Measurements from ENCODE around the gene GUCD1. TPM values are rescaled to one million over a fixed set of nuclear protein-coding genes. Genes with fewer than 3 reads are reported as not detected.
A peak's percentile ranks its signal among the peaks of the same experiment; 100 is the strongest.

GUCD1 gene
- total and polyA plus RNA-seq, 9 of the 15 experiments (the other 6 are each of a cell fraction or from before 2014, with no cell fraction given), result 31.5 to 67.8 (median 50.3) TPM

- TF ChIP-seq PRDM10 (IDR thresholded peaks at IDR 0.05; ENCODE audit: partially characterized antibody), result no peak
- TF ChIP-seq RAD21 (CRISPR knock-in tag; conservative IDR thresholded peaks at IDR 0.05 in 1 of 2, IDR thresholded peaks at IDR 0.05 in 1 of 2), result no peak
- no peak for TF ChIP-seq SOX6 (IDR thresholded peaks at IDR 0.05)
- TF ChIP-seq CREB5 (CRISPR knock-in tag; IDR thresholded peaks at IDR 0.05), result no peak
- TF ChIP-seq FIP1L1 (IDR thresholded peaks at IDR 0.05; ENCODE audit: low read depth, low read length, poor library complexity, severe bottlenecking), result no peak
- no peak for TF ChIP-seq XRCC5 (IDR thresholded peaks at IDR 0.05; ENCODE audit: low read depth, low read length)
- TF ChIP-seq RBM14 (IDR thresholded peaks at IDR 0.05; ENCODE audit: borderline replicate concordance, insufficient read depth, low read depth, low read length), result no peak
- TF ChIP-seq TARDBP (IDR thresholded peaks at IDR 0.05), result no peak
- peak; percentile 52 for TF ChIP-seq CBFA2T3 (IDR thresholded peaks at IDR 0.05)
- no peak for TF ChIP-seq ZBTB1 (CRISPR knock-in tag; IDR thresholded peaks at IDR 0.05; ENCODE audit: borderline replicate concordance, low read depth)
- TF ChIP-seq ZSCAN29 (IDR thresholded peaks at IDR 0.05), result no peak
- peak; percentile 66 for TF ChIP-seq ETV1 (tag; conservative IDR thresholded peaks at IDR 0.05; ENCODE audit: low read depth)
- no peak for TF ChIP-seq SMAD1 (IDR thresholded peaks at IDR 0.05; ENCODE audit: low read depth, low read length, partially characterized antibody)
- no peak for TF ChIP-seq PML (IDR thresholded peaks at IDR 0.05; ENCODE audit: low read length)
- TF ChIP-seq BDP1 (IDR thresholded peaks at IDR 0.05; ENCODE audit: insufficient read depth, insufficient read length), result no peak
- peak; percentile 99 for TF ChIP-seq MAFG (tag; conservative IDR thresholded peaks at IDR 0.05)
- TF ChIP-seq COPS2 (conservative IDR thresholded peaks at IDR 0.05), result no peak
Observed at GRCh38 chr22:24510637-24511625, 44.0 kb downstream of the GUCD1 start (continued).
